SK-N-SH (cell line): ENCODE measurements around the gene FAM89B. TPM values are rescaled to one million over a fixed set of nuclear protein-coding genes. Genes with fewer than 3 reads are reported as not detected.
A peak's percentile ranks its signal among the peaks of the same experiment; 100 is the strongest.

Experiments
- CTCF ChIA-PET: fragments of 300-600, 350-600 bp; formaldehyde crosslinking; extraction: SDS; loops from one replicate; lab custom pipeline; 2021; lab: Yijun Ruan, JAX
- POLR2A ChIA-PET: fragments of 350-600 bp; sonication (Branson Sonifier 250); formaldehyde crosslinking; extraction: SDS; loops from one replicate; lab custom pipeline; 2020; ENCODE audit warnings: antibody characterized with exemption, inconsistent platforms; lab: Yijun Ruan, JAX
- DNase-seq: peaks from one replicate; pipeline ENCODE4 v3.0.0; 2012
- H2AFZ ChIP-seq: fragments of 200-600 bp; sonication (generic); 2 replicates; pipeline ENCODE4 v1.8.1; 2016; ENCODE audit warnings: antibody characterized with exemption, mild to moderate bottlenecking, low read depth
- H3F3A ChIP-seq: fragments of 200-600 bp; sonication (generic); replicated peaks from 2 replicates; pipeline ENCODE3; 2016; ENCODE audit warnings: antibody characterized with exemption, mild to moderate bottlenecking; ENCODE audit not compliant: insufficient read depth
- H3K27ac ChIP-seq, 2 experiments: fragments of 200-500 bp in 1 of 2; fragments of 200-600 bp in 1 of 2; sonication (Bioruptor generic) in 1 of 2; sonication (generic), shearing (Covaris generic) in 1 of 2; 2 replicates each; pipeline versions ENCODE4 v1.5.1 to v1.6.1; 2014 to 2016; ENCODE audit warnings: low read depth in 2 of 2, inconsistent platforms in 1 of 2, low read length in 1 of 2, mild to moderate bottlenecking in 1 of 2, mixed read lengths in 1 of 2
- H3K27me3 ChIP-seq: fragments of 200-600 bp; sonication (generic), shearing (Covaris generic); 2 replicates; pipeline ENCODE4 v1.6.1; 2016; ENCODE audit warnings: mixed run types; ENCODE audit not compliant: insufficient read depth
- H3K36me3 ChIP-seq, 2 experiments: fragments of 200-500 bp in 1 of 2; fragments of 200-600 bp in 1 of 2; sonication (Bioruptor generic) in 1 of 2; sonication (generic) in 1 of 2; replicated peaks in 1 of 2; 2 replicates each; pipeline versions ENCODE3 to v1.5.1; 2014 to 2016; ENCODE audit warnings: low read length in 1 of 2, mild to moderate bottlenecking in 1 of 2; ENCODE audit not compliant: insufficient read depth in 2 of 2, control insufficient read depth in 1 of 2
- H3K4me1 ChIP-seq, 2 experiments: fragments of 200-500 bp in 1 of 2; fragments of 200-600 bp in 1 of 2; sonication (Bioruptor generic) in 1 of 2; sonication (generic), shearing (Covaris generic) in 1 of 2; 2 replicates each; pipeline versions ENCODE4 v1.5.1 to v1.6.1; 2014 to 2016; ENCODE audit warnings: low read depth in 1 of 2, low read length in 1 of 2, mixed run types in 1 of 2; ENCODE audit not compliant: insufficient read depth in 2 of 2, control insufficient read depth in 1 of 2
- H3K4me2 ChIP-seq: fragments of 200-600 bp; sonication (generic), shearing (Covaris generic); 2 replicates; pipeline ENCODE4 v1.6.1; 2017; ENCODE audit warnings: mixed run types
- H3K4me3 ChIP-seq, 2 experiments: fragments of 200-500 bp in 1 of 2; fragments of 200-600 bp in 1 of 2; sonication (Bioruptor generic) in 1 of 2; sonication (generic), shearing (Covaris generic) in 1 of 2; 2 replicates each; pipeline versions ENCODE4 v1.5.1 to v1.8.1; 2014 to 2016; ENCODE audit warnings: low read depth in 2 of 2, inconsistent platforms in 1 of 2, low read length in 1 of 2, mild to moderate bottlenecking in 1 of 2, mixed read lengths in 1 of 2, moderate library complexity in 1 of 2
- H3K79me2 ChIP-seq: fragments of 200-600 bp; sonication (generic); 2 replicates; pipeline ENCODE4 v1.8.1; 2017; ENCODE audit warnings: mild to moderate bottlenecking; ENCODE audit not compliant: insufficient read depth
- H3K9ac ChIP-seq: fragments of 200-600 bp; sonication (generic); 2 replicates; pipeline ENCODE4 v1.6.1; 2017; ENCODE audit warnings: mixed run types
- H3K9me2 ChIP-seq: fragments of 200-600 bp; sonication (generic); 2 replicates; pipeline ENCODE4 v1.6.1; 2017; ENCODE audit warnings: mixed run types
- H3K9me3 ChIP-seq: fragments of 200-600 bp; sonication (generic); 2 replicates; pipeline ENCODE4 v1.6.1; 2017; ENCODE audit warnings: mixed run types, mild to moderate bottlenecking, moderate library complexity
- H4K20me1 ChIP-seq: fragments of 200-600 bp; sonication (generic); 2 replicates; pipeline ENCODE4 v1.6.1; 2017; ENCODE audit warnings: mild to moderate bottlenecking, mixed run types; ENCODE audit not compliant: insufficient read depth
- CHD2 ChIP-seq: fragments of 150-350 bp; IDR thresholded peaks from 2 replicates; pipeline ENCODE4 v1.6.1; 2018; ENCODE audit warnings: low read length; ENCODE audit not compliant: partially characterized antibody
- RAD21 ChIP-seq: IDR thresholded peaks from 2 replicates; pipeline ENCODE4 v1.6.1; 2012; ENCODE audit warnings: mild to moderate bottlenecking, low read length
- RFX5 ChIP-seq: IDR thresholded peaks from 2 replicates; pipeline ENCODE4 v1.6.1; 2012; ENCODE audit warnings: mild to moderate bottlenecking, improper control_type of control experiment, low read length
- SIN3A ChIP-seq: IDR thresholded peaks from 2 replicates; pipeline ENCODE4 v1.6.1; 2012; ENCODE audit warnings: low read depth, mild to moderate bottlenecking, low read length, moderate library complexity, borderline replicate concordance
- SMC3 ChIP-seq: IDR thresholded peaks from 2 replicates; pipeline ENCODE4 v1.6.1; 2012; ENCODE audit warnings: low read depth, low read length, improper control_type of control experiment
- TCF12 ChIP-seq: IDR thresholded peaks from 2 replicates; pipeline ENCODE4 v1.4.0; 2012
- YY1 ChIP-seq: IDR thresholded peaks from 2 replicates; pipeline ENCODE4 v1.4.0; 2012; ENCODE audit warnings: low read depth, mild to moderate bottlenecking
- WGBS: methylation state at CpG from one replicate; pipeline ENCODE4 v1.1.6; 2017; ENCODE audit warnings: low lambda C conversion rate; 5-methylcytosine and 5-hydroxymethylcytosine counted together
- polyA plus RNA-seq, 3 experiments: library from polyadenylated mRNA; depleted of rRNA; stranded (reverse); fragments of >200 nt; gene quantifications; 2 replicates each; pipeline ENCODE4 v1.2.3, GENCODE V29; 2012
- TF ChIP-seq, protein P1 (sequence below): IDR thresholded peaks from 2 replicates; pipeline ENCODE4; 2012
- TF ChIP-seq, protein P2 (sequence below): fragments of 200-600 bp; sonication (generic); IDR thresholded peaks from 2 replicates; pipeline ENCODE4 v1.6.1; 2017; ENCODE audit warnings: antibody characterized with exemption, mild to moderate bottlenecking, moderate library complexity
- TF ChIP-seq, protein P3 (sequence below): IDR thresholded peaks from 2 replicates; pipeline ENCODE4 v1.4.0; 2012; ENCODE audit warnings: low read depth, borderline replicate concordance
- TF ChIP-seq, protein P4 (sequence below): IDR thresholded peaks from 2 replicates; pipeline ENCODE4 v1.4.0; 2012; ENCODE audit warnings: low read depth, borderline replicate concordance
- TF ChIP-seq, protein P5 (sequence below): IDR thresholded peaks from 2 replicates; pipeline ENCODE4 v1.4.0; 2012; ENCODE audit warnings: low read depth

Gene FAM89B
- polyA plus RNA-seq, 1 of the 3 experiments (the other 2 are of a cell fraction) = 65.3 TPM

DNA sequence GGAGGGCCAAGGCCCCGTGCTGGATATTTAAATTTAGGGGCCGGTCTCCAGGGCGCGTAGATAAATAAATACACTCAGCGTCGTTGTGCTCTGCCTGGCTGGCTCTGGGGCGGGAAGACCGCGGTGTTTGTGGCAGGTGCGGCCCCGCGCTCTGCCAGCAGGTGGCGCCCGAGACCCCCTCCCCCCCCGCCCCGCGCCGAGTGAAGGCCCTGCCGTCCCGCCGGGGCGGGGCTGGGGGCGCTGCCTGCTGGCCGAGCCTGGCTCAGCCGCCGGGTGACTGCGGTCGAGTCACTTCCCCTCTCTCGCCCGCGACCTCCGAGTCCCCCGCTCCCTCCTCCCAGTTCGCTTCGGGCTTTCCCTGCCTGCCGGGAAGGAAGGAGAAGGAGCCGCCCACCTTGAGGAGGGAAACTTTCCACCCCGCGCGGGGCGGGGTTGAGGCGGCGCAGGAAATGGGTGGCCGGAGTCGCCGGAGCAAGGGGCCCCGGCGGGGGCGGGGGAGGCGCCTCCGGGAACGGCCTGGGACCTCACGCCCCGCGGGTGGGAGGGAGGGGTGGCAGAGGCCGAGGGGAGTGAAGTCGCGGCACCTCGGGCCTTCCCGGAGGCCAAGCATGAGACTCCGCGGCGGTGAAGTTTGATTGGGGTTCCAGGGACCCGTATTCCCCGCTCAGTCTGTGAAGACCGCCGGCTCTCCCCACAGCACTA lies 1.9 kb downstream of the FAM89B start:
- H3K9me2 ChIP-seq = no peaks in the 10 kb centered on the region
- peaks cover 63% of the 10 kb centered on the region for H3K79me2 ChIP-seq
- ChIA-PET POLR2A (no interaction called here), CTCF (interaction anchor here (1.2 to 13.6 kb wide), 11 partner anchors 8 to 65 kb away, joined by 3 to 295 read pairs (median 7); partner anchors contain the start of genes KCNK7, LTBP3, MAP3K11 and SIPA1)
- no peaks in the 10 kb centered on the region for H3K9me3 ChIP-seq
- peaks cover 12 to 13% of the 10 kb centered on the region in 2 experiments for H3K36me3 ChIP-seq
- peak overlapping the region; percentile 66; the same call in 1 of the 2 replicates for H3K9ac ChIP-seq
- H3K4me1 ChIP-seq = peaks cover 45 to 55% of the 10 kb centered on the region in 2 experiments; a peak in 3 of 4 replicates
- 0% methylated on average over 3 of the region's 67 CpGs for WGBS
- no peak for TF ChIP-seq RFX5
- 0 out of 2 replicates have a peak, but pooled peaks have one; percentile 32 for TF ChIP-seq SMC3
- TF ChIP-seq, protein P1, sequence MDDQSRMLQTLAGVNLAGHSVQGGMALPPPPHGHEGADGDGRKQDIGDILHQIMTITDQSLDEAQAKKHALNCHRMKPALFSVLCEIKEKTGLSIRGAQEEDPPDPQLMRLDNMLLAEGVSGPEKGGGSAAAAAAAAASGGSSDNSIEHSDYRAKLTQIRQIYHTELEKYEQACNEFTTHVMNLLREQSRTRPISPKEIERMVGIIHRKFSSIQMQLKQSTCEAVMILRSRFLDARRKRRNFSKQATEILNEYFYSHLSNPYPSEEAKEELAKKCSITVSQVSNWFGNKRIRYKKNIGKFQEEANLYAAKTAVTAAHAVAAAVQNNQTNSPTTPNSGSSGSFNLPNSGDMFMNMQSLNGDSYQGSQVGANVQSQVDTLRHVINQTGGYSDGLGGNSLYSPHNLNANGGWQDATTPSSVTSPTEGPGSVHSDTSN = no peak
- TF ChIP-seq, protein P2, sequence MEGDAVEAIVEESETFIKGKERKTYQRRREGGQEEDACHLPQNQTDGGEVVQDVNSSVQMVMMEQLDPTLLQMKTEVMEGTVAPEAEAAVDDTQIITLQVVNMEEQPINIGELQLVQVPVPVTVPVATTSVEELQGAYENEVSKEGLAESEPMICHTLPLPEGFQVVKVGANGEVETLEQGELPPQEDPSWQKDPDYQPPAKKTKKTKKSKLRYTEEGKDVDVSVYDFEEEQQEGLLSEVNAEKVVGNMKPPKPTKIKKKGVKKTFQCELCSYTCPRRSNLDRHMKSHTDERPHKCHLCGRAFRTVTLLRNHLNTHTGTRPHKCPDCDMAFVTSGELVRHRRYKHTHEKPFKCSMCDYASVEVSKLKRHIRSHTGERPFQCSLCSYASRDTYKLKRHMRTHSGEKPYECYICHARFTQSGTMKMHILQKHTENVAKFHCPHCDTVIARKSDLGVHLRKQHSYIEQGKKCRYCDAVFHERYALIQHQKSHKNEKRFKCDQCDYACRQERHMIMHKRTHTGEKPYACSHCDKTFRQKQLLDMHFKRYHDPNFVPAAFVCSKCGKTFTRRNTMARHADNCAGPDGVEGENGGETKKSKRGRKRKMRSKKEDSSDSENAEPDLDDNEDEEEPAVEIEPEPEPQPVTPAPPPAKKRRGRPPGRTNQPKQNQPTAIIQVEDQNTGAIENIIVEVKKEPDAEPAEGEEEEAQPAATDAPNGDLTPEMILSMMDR = peak; percentile 59
- peak; percentile 63; the same call in 1 of the 2 replicates for TF ChIP-seq SIN3A
- TF ChIP-seq RAD21 = peak; percentile 26; the same call in 1 of the 2 replicates
- H3K27me3 ChIP-seq = no peaks in the 10 kb centered on the region
- H2AFZ ChIP-seq = no peak overlapping the region
- H3K4me3 ChIP-seq = peak overlapping the region; percentile 76 to 99
- peaks cover 42% of the 10 kb centered on the region for H3F3A ChIP-seq
- peak overlapping the region; percentile 56 to 58 for H3K27ac ChIP-seq
- peak overlapping the region; percentile 83 for H3K4me2 ChIP-seq
- DNase-seq = peak; percentile 98
- peaks cover 25% of the 10 kb centered on the region for H4K20me1 ChIP-seq

DNA sequence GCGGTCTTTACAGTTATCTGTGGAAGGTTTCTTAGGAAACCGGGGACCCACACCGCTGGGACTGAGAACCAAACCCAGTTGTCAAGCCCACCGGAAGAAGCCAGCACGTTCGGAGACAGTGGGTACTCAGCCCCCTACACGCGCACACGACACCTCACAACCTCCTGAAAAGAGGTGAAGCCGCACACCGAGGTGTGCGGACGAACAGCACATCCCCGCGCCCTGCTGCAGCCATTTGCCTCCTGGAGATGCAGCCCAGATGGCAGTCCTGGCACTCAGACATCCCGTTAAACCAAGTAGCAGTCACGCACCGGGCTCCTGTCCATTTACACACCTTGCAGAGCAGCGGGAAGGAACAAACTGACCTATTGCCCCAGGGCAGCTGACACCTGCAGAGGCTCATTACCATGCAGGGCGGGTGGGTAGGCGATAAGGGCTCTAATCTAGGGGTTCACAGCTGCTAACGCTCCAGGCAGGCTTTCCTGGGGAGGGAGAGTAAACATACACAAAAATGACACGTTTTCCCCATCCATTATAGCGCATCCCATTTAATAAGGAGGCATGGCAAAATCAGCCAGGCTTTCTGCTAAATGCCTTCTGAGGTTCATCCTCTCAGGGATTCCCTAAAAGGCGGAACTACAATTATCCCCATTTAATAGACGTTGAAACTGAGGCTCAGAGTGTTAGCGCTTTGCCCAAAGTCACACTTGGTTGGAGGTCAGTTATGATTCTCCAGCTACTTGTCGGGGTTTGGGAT lies 2.7 kb downstream of the FAM89B start:
- 83% methylated on average over 24 of the region's 28 CpGs for WGBS
- TF ChIP-seq, protein P3, sequence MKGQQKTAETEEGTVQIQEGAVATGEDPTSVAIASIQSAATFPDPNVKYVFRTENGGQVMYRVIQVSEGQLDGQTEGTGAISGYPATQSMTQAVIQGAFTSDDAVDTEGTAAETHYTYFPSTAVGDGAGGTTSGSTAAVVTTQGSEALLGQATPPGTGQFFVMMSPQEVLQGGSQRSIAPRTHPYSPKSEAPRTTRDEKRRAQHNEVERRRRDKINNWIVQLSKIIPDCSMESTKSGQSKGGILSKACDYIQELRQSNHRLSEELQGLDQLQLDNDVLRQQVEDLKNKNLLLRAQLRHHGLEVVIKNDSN = no peak
- no peak for TF ChIP-seq SMC3
- TF ChIP-seq CHD2 = no peak
- no peak for TF ChIP-seq TCF12
- TF ChIP-seq, protein P1 = no peak
- TF ChIP-seq, protein P4, sequence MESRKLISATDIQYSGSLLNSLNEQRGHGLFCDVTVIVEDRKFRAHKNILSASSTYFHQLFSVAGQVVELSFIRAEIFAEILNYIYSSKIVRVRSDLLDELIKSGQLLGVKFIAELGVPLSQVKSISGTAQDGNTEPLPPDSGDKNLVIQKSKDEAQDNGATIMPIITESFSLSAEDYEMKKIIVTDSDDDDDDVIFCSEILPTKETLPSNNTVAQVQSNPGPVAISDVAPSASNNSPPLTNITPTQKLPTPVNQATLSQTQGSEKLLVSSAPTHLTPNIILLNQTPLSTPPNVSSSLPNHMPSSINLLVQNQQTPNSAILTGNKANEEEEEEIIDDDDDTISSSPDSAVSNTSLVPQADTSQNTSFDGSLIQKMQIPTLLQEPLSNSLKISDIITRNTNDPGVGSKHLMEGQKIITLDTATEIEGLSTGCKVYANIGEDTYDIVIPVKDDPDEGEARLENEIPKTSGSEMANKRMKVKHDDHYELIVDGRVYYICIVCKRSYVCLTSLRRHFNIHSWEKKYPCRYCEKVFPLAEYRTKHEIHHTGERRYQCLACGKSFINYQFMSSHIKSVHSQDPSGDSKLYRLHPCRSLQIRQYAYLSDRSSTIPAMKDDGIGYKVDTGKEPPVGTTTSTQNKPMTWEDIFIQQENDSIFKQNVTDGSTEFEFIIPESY = no peak
- TF ChIP-seq YY1 = no peak
- TF ChIP-seq, protein P5, sequence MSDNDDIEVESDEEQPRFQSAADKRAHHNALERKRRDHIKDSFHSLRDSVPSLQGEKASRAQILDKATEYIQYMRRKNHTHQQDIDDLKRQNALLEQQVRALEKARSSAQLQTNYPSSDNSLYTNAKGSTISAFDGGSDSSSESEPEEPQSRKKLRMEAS = no peak

More for the DNA sequence above, 2.7 kb downstream of the FAM89B start:
- Histone ChIP-seq H3K9me3 (no peaks in the 10 kb centered on the region), H3F3A (peaks cover 38% of the 10 kb centered on the region), H3K79me2 (peaks cover 63% of the 10 kb centered on the region), H2AFZ (no peak overlapping the region), H3K4me3 (peak overlapping the region; percentile 35; a peak in 3 of 4 replicates), H3K4me2 (peak overlapping the region; percentile 83; the same call in 1 of the 2 replicates), H3K9me2 (no peaks in the 10 kb centered on the region), H3K36me3 (peaks cover 19 to 20% of the 10 kb centered on the region in 2 experiments), H3K4me1 (peaks cover 44 to 53% of the 10 kb centered on the region in 2 experiments; a peak in 3 of 4 replicates), H3K27ac (peak overlapping the region; percentile 56 to 81), H4K20me1 (peaks cover 25% of the 10 kb centered on the region), H3K27me3 (no peaks in the 10 kb centered on the region), H3K9ac (no peak overlapping the region)
- ChIA-PET POLR2A (interaction anchor here (0.7 to 1.3 kb wide), 2 partner anchors 63 to 152 kb away, joined by 4 read pairs; partner anchors contain the start of genes NEAT1 and SIPA1), CTCF (interaction anchor here (1.3 to 13.6 kb wide), 4 partner anchors 13 to 34 kb away, joined by 3 to 295 read pairs (median 110); partner anchors contain the start of gene KCNK7)
- no peak for DNase-seq
